NCI-H82 treated with DMSO at 0.1 percent for 48 hours (cell line): ENCODE results near the gene PCDHB16.
"Not testable (repeated sequence)": the region's sequence is repeated elsewhere in the genome, so short reads cannot be mapped to it uniquely, and the experiment has no call there.

Experiments used
- DNase-seq: peaks from one replicate; lab custom pipeline; 2025; ENCODE audit not compliant: unreplicated experiment; lab: John Stamatoyannopoulos, UW

PCDHB16 gene

DNA sequence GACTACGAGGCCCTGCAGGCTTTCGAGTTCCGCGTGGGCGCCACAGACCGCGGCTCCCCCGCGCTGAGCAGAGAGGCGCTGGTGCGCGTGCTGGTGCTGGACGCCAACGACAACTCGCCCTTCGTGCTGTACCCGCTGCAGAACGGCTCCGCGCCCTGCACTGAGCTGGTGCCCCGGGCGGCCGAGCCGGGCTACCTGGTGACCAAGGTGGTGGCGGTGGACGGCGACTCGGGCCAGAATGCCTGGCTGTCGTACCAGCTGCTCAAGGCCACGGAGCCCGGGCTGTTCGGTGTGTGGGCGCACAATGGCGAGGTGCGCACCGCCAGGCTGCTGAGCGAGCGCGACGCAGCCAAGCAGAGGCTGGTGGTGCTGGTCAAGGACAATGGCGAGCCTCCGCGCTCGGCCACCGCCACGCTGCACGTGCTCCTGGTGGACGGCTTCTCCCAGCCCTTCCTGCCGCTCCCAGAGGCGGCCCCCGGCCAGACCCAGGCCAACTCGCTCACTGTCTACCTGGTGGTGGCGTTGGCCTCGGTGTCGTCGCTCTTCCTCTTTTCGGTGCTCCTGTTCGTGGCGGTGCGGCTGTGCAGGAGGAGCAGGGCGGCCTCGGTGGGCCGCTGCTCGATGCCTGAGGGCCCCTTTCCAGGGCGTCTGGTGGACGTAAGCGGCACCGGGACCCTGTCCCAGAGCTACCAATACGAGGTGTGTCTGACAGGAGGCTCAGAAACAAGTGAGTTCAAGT lies 2.1 kb downstream of the PCDHB16 start:
- DNase-seq = not testable (repeated sequence)

DNA sequence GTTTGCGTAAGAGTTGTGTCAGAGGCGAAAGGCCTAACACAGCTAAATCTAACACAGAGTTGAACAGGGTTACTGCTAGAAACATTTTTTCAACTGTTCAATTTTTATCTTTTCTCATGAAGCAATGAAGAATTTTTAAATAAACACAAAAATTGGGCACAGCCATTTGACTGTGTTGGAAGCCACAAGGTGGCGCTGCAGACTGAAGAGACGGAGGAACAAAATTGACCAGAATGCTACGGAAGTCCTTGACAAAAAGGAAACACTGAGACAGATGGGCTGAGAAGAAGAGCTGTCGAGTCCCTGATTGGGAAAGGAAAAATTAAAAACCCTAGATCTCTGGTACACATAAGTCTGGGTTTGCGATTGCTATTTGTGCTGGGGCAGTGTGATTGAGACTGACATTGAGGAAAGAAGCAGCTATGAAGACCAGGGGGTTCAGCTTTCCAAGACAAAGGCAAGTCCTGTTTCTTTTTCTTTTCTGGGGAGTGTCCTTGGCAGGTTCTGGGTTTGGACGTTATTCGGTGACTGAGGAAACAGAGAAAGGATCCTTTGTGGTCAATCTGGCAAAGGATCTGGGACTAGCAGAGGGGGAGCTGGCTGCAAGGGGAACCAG lies 4.8 kb downstream of the PCDHB16 start, which contains the start of gene PCDHB9:
PCDHB9 (plus strand) TSS at position 265 of the 616 bp plus-strand sequence; CDS start at position 423, 158 bp downstream.
- DNase-seq = no peak

DNA sequence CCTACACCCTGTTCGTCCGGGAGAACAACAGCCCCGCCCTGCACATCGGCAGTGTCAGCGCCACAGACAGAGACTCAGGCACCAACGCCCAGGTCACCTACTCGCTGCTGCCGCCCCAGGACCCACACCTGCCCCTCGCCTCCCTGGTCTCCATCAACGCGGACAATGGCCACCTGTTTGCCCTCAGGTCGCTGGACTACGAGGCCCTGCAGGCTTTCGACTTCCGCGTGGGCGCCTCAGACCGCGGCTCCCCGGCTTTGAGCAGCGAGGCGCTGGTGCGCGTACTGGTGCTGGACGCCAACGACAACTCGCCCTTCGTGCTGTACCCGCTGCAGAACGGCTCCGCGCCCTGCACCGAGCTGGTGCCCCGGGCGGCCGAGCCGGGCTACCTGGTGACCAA lies 6.5 kb downstream of the PCDHB16 start:
- not testable (repeated sequence) for DNase-seq

DNA sequence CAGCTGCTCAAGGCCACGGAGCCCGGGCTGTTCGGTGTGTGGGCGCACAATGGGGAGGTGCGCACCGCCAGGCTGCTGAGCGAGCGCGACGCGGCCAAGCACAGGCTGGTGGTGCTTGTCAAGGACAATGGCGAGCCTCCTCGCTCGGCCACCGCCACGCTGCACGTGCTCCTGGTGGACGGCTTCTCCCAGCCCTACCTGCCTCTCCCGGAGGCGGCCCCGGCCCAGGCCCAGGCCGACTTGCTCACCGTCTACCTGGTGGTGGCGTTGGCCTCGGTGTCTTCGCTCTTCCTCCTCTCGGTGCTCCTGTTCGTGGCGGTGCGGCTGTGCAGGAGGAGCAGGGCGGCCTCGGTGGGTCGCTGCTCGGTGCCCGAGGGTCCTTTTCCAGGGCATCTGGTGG lies 6.9 kb downstream of the PCDHB16 start:
- DNase-seq = not testable (repeated sequence)

DNA sequence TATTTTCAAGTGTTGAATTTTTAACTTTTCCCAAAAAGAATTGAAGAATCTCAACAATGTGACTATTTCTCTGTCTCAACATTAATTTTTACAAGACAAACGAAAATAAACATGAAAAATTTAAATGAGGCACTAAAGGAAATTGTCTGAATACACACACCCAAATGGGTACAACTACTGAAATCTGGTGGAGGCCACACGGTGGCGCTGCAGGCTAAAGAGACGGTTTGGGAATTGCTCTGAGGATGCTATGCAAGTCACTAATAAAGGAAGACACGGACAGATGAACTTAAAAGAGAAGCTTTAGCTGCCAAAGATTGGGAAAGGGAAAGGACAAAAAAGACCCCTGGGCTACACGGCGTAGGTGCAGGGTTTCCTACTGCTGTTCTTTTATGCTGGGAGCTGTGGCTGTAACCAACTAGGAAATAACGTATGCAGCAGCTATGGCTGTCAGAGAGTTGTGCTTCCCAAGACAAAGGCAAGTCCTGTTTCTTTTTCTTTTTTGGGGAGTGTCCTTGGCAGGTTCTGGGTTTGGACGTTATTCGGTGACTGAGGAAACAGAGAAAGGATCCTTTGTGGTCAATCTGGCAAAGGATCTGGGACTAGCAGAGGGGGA lies 10.0 kb downstream of the PCDHB16 start, which contains the start of gene PCDHB10:
PCDHB10 (plus strand) TSS at position 244 of the 616 bp plus-strand sequence; CDS start at position 444, 200 bp downstream.
- no peak for DNase-seq

DNA sequence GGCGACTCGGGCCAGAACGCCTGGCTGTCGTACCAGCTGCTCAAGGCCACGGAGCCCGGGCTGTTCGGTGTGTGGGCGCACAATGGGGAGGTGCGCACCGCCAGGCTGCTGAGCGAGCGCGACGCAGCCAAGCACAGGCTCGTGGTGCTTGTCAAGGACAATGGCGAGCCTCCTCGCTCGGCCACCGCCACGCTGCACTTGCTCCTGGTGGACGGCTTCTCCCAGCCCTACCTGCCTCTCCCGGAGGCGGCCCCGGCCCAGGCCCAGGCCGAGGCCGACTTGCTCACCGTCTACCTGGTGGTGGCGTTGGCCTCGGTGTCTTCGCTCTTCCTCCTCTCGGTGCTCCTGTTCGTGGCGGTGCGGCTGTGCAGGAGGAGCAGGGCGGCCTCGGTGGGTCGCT lies 12.1 kb downstream of the PCDHB16 start:
- not testable (repeated sequence) for DNase-seq

DNA sequence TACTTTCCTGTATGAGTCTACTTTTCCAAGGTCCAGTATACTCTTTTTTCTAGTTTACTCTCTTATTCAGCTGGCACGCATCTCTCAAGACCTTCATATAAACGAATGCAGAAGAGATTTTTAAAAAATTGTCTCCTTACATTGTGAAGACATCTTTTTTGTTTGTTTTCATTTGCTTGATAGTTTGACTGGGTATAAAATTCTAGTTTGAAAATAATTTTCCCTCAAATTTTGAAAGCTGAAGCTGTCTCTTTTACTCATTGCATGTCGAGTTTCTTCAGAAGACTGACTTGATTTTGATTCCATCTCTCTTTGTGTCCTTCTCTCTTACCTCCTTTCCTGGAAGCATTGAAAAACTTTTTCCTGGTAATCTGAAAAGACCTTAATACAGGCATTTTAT lies 14.2 kb downstream of the PCDHB16 start:
- DNase-seq = no peak

DNA sequence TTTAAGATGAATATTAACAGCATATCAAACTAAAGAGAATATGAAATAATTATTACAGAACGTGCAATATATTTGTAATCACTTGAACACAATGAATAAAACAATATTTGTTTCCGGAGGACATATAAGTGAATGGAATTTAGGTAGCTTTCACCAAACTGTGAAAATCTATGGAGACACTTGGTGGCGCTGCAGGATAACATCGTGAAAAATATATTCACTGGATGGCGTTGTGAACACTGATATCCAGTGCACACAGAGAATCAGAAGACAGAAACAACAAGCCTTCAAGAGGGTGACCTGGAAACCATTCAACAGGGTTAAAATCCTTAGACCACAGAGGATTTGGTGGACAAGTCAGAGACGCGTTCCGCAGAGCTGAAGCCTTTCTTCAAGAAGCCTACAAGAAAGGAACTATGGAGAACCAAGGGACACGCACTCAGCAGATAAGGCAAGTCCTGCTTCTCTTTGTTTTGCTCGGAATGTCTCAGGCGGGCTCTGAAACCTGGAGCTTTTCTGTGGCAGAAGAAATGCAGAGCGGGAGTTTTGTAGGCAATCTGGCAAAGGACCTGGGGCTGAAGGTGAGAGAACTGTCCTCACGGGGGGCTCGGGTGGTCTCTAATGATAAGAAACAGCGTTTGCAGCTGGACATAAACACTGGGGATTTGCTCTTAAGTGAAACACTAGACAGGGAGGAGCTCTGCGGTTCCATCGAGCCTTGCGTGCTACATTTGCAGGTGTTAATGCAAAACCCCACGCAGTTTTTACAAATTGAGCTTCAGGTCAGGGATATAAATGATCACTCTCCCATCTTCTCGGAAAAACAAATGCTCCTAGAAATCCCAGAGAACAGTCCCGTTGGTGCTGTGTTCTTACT lies 17.4 kb downstream of the PCDHB16 start, which contains the start of gene PCDHB11:
PCDHB11 (plus strand) TSS at position 269 of the 877 bp plus-strand sequence; CDS start at position 417, 148 bp downstream.
- no peak for DNase-seq

DNA sequence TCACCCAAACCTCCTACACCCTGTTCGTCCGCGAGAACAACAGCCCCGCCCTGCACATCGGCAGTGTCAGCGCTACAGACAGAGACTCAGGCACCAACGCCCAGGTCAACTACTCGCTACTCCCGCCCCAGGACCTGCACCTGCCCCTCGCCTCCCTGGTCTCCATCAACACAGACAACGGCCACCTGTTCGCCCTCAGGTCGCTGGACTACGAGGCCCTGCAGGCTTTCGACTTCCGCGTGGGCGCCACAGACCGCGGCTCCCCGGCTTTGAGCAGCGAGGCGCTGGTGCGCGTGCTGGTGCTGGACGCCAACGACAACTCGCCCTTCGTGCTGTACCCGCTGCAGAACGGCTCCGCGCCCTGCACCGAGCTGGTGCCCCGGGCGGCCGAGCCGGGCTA lies 18.9 kb downstream of the PCDHB16 start:
- DNase-seq = not testable (repeated sequence)

DNA sequence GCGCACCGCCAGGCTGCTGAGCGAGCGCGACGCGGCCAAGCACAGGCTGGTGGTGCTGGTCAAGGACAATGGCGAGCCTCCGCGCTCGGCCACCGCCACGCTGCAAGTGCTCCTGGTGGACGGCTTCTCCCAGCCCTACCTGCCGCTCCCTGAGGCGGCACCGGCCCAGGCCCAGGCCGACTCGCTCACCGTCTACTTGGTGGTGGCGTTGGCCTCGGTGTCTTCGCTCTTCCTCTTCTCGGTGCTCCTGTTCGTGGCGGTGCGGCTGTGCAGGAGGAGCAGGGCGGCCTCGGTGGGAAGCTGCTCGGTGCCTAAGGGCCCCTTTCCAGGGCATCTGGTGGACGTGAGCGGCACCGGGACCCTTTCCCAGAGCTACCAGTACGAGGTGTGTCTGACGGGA lies 19.5 kb downstream of the PCDHB16 start:
- DNase-seq = not testable (repeated sequence)

DNA sequence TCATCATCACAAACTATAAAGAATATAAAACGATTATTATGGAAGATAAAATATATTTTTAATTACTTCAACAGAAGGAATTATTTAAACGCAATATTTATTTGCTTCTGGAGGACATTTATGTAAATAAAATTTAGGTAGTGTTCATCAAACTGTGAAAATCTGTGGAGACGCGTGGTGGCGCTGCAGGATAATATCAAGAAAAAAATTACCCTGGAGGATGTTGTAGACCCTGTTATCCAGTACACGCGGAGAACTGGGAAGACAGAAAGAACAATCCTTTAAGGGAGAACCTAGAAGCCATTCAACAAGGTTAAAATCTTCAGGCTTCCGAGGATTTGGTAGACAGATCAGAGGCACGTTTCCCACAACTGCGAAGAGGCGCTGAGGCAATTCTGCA lies 26.3 kb downstream of the PCDHB16 start, which contains the start of gene PCDHB12:
PCDHB12 (plus strand) TSS at position 242 of the 400 bp plus-strand sequence. CDS start 189 bp downstream, outside the sequence.
- no peak for DNase-seq

DNA sequence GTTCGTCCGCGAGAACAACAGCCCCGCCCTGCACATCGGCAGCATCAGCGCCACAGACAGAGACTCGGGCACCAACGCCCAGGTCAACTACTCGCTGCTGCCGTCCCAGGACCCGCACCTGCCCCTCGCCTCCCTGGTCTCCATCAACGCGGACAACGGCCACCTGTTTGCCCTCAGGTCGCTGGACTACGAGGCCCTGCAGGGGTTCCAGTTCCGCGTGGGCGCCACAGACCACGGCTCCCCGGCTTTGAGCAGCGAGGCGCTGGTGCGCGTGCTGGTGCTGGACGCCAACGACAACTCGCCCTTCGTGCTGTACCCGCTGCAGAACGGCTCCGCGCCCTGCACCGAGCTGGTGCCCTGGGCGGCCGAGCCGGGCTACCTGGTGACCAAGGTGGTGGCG lies 28.1 kb downstream of the PCDHB16 start:
- not testable (repeated sequence) for DNase-seq

DNA sequence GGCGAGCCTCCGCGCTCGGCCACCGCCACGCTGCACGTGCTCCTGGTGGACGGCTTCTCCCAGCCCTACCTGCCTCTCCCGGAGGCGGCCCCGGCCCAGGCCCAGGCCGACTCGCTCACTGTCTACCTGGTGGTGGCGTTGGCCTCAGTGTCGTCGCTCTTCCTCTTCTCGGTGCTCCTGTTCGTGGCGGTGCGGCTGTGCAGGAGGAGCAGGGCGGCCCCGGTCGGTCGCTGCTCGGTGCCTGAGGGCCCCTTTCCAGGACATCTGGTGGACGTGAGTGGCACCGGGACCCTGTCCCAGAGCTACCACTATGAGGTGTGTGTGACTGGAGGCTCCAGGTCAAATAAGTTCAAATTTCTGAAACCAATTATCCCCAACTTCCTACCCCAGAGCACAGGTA lies 28.7 kb downstream of the PCDHB16 start:
- not testable (repeated sequence) for DNase-seq

DNA sequence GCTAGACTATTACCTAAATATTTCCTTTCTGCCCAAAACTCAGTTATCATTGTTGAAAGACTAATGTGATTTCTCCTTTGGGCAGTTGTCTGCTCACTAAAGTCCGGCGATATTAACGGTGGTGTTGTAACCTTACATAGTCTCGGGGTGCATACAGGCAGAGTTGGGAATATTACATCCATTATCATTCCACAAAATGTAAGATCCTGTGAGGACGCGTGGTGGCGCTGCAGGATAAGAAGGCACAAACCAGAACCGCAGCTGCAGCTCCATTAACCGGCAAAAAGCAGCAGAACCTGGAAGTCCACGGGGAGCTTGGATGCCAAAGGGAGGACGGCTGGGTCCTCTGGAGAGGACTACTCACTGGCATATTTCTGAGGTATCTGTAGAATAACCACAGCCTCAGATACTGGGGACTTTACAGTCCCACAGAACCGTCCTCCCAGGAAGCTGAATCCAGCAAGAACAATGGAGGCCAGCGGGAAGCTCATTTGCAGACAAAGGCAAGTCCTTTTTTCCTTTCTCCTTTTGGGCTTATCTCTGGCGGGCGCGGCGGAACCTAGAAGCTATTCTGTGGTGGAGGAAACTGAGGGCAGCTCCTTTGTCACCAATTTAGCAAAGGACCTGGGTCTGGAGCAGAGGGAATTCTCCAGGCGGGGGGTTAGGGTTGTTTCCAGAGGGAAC lies 31.6 kb downstream of the PCDHB16 start, which contains the start of gene PCDHB13:
PCDHB13 (plus strand) TSS at position 264 of the 684 bp plus-strand sequence; CDS start at position 469, 205 bp downstream.
- not testable (repeated sequence) for DNase-seq

DNA sequence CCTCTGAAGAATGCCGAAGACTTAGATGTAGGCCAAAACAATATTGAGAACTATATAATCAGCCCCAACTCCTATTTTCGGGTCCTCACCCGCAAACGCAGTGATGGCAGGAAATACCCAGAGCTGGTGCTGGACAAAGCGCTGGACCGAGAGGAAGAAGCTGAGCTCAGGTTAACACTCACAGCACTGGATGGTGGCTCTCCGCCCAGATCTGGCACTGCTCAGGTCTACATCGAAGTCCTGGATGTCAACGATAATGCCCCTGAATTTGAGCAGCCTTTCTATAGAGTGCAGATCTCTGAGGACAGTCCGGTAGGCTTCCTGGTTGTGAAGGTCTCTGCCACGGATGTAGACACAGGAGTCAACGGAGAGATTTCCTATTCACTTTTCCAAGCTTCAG lies 32.4 kb downstream of the PCDHB16 start:
- not testable (repeated sequence) for DNase-seq

DNA sequence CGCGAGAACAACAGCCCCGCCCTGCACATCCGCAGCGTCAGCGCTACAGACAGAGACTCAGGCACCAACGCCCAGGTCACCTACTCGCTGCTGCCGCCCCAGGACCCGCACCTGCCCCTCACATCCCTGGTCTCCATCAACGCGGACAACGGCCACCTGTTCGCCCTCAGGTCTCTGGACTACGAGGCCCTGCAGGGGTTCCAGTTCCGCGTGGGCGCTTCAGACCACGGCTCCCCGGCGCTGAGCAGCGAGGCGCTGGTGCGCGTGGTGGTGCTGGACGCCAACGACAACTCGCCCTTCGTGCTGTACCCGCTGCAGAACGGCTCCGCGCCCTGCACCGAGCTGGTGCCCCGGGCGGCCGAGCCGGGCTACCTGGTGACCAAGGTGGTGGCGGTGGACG lies 33.3 kb downstream of the PCDHB16 start:
- not testable (repeated sequence) for DNase-seq

DNA sequence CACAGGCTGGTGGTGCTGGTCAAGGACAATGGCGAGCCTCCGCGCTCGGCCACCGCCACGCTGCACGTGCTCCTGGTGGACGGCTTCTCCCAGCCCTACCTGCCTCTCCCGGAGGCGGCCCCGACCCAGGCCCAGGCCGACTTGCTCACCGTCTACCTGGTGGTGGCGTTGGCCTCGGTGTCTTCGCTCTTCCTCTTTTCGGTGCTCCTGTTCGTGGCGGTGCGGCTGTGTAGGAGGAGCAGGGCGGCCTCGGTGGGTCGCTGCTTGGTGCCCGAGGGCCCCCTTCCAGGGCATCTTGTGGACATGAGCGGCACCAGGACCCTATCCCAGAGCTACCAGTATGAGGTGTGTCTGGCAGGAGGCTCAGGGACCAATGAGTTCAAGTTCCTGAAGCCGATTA lies 33.8 kb downstream of the PCDHB16 start:
- not testable (repeated sequence) for DNase-seq

DNA sequence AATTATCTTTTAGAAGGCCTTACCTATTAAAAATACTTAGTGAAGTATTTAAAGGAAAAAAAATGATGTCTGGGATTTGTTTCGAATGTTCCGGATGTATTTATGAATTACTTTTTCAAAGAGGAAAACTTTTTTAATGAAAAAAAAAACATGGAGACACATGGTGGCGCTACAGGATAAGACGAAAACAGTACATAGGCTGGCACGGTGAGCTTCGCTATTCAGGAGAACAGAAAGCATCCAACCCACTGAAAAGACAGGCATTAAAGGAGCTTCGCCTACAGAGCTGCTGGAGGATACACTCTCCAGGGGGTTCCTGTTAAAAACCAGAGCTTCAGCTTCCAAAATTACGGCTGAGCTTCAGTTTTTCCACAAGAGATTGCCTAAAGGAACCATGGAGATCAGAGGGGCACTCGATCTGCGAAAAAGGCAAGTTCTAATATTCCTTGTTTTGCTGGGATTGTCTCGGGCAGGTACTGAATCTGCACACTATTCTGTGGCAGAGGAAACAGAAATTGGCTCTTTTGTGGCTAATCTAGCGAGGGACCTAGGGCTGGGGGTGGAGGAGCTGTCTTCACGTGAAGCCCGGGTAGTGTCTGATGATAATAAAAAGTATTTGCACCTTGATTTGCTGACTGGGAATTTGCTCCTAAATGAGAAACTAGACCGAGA lies 41.1 kb downstream of the PCDHB16 start, which contains the start of gene PCDHB14:
PCDHB14 (plus strand) TSS at position 232 of the 672 bp plus-strand sequence; CDS start at position 395, 163 bp downstream.
- DNase-seq = no peak

DNA sequence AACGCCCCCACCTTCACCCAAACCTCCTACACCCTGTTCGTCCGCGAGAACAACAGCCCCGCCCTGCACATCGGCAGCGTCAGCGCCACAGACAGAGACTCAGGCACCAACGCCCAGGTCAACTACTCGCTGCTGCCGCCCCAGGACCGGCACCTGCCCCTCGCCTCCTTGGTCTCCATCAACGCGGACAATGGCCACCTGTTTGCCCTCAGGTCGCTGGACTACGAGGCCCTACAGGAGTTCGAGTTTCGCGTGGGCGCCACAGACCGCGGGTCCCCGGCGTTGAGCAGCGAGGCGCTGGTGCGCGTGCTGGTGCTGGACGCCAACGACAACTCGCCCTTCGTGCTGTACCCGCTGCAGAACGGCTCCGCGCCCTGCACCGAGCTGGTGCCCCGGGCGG lies 42.7 kb downstream of the PCDHB16 start:
- not testable (repeated sequence) for DNase-seq
